GM18868 (cell line): ENCODE results near the gene AQP12A.

Experiments used
- ATAC-seq: cut with Tn5 transposase; IDR thresholded peaks from one replicate; pipeline ENCODE4 v1.9.1; 2021; ENCODE audit warnings: mild to moderate bottlenecking, moderate library complexity; ENCODE audit not compliant: unreplicated experiment

AQP12A gene

DNA sequence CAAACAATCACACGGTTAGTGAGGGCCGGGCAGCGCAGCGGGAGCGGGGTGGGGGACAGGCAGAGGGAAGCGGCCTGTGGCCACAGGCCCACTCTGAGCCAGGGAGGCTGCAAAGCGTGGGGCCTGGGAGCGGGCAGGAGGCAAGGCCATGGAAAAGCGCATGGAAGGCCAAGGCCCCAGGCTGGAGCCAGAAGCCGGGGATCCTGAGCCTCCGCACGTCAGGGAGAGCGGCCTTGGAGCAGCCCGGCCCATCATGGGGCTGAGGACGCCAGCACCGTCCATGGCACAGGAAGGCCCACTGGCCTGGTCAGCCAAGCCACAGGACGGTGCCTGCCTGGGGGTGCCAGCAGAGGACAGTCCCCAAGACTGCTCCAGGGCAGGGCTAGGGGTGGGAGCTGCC is 43.1 kb downstream of the AQP12A start:
- no peak for ATAC-seq

- no peak for ATAC-seq
These were observed 43.8 kb downstream of the AQP12A start for GRCh38 chr2:240735476-240735875.

DNA sequence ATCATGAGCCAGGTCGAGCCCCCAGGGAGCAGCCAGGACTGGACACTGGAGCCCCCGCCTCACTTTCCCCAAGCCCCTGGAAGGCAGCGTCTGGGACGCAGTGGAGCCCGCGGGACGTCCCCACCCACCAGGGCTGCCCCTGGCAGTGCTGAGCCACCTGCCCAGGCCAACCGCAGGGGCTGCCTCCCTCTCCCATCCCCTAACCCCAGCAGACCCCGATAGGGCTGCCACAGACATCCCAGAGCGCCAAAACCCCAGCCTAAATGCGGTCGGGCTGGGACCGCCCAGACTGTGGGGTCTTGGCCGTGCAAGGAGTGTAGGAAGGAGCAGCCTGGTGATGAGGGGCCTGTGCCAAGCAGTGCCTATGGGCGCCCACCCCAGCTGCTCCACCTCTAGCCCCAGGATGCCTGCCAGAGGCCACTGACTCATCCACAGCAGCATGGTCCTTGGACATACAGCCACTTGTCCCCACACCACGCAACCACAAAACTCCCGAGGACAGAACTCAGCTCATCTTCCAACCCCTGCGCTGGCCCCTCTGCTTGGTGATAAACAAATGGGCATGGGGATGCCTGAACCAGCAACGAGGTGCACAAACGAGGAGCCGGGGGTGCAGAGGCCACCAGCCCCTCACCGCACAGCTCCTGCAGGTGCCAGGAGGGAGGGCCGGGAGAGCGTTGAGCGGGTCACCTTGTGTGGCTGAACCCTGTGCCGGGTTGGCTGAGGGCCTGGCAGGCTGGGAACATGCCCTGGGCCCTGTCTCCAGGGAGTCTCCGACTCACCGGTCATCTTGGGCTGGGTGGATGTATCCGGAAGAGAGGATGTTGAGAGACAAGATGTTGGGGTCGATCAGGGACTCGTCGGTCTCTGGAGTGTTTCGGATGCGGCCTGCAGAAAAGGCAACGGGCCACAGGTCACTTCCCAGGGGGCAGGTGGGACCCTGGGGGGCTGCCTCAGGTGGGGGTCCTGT is 44.9 kb downstream of the AQP12A start:
- ATAC-seq = no peak

- no peak for ATAC-seq
These were observed 45.8 kb downstream of the AQP12A start for GRCh38 chr2:240737512-240737911.

- ATAC-seq = no peak
These were observed 46.3 kb downstream of the AQP12A start for GRCh38 chr2:240737958-240738357.

DNA sequence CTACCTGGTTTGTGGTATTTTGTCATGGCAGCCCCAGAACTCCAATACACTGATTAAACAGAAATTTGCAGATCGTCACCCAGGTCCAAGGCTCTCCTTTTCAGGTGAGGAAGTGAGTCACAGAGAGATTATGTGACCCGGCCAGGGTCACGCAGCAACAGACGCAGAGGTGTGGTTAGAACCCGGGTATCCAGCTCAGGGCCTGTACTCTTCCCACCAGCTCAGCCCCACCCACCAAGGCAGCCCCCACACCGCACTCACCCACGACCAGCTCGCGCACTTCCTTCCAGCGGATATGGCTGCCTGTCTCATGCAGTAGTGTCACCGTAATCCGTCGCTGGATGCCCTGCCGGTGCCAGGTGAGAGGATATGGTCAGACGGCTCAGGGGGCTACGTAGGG is 48.1 kb downstream of the AQP12A start:
- no peak for ATAC-seq

GRCh38 chr2:240741091-240741490 is 49.4 kb downstream of the AQP12A start:
- ATAC-seq = no peak

GRCh38 chr2:240742602-240743095 is 51.0 kb downstream of the AQP12A start:
- ATAC-seq = no peak

- ATAC-seq = no peak
These were observed 53.8 kb downstream of the AQP12A start for GRCh38 chr2:240745456-240745855.

DNA sequence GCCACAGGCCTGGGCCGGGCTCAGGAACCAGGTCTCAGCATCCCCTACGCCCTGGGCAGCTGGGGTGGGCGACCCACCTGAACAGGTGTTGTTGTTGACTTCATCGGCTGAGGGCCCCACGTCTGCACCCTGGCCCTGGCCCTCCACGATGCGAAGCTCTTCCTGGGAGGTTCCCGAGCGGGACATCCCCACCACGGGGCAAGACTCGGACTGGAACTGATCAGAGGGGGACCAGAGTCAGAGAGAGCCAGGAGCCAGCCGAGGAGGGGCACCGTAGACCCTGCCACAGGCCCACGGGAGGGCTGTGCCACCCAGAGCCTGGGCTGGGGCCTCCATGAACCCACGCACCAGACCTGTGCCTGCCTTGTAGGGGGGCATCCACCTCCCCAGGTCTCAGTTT is 54.3 kb downstream of the AQP12A start:
- no peak for ATAC-seq

- no peak for ATAC-seq
These were observed 55.0 kb downstream of the AQP12A start for GRCh38 chr2:240746671-240747070.

DNA sequence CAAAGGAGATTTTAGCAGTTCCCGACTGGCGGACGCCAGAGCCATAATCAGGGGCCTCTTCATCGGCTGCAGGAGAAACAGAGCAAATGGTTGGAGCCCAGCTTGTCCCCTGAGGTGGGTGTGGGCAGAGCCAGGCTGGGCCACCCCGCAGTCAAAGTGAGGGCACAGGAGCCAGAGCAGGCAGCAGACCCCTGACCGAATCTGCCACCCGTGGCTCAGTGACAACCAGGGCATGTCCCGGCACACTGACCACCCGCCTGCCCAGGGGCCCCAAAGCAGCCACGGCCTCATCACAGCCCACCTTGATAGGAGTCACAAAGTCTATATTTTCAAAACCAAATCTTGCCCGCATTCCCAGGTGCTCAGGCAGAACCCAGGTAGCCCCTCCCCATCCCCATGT is 55.6 kb downstream of the AQP12A start:
- no peak for ATAC-seq
